ENCODE measurements around the gene SIRT3. TPM values are rescaled to one million over a fixed set of nuclear protein-coding genes. Genes with fewer than 3 reads are reported as not detected.
A peak's percentile ranks its signal among the peaks of the same experiment; 100 is the strongest.

Gene SIRT3
- total RNA-seq, 1 experiment from 2014 or later: 13.8 TPM

DNA sequence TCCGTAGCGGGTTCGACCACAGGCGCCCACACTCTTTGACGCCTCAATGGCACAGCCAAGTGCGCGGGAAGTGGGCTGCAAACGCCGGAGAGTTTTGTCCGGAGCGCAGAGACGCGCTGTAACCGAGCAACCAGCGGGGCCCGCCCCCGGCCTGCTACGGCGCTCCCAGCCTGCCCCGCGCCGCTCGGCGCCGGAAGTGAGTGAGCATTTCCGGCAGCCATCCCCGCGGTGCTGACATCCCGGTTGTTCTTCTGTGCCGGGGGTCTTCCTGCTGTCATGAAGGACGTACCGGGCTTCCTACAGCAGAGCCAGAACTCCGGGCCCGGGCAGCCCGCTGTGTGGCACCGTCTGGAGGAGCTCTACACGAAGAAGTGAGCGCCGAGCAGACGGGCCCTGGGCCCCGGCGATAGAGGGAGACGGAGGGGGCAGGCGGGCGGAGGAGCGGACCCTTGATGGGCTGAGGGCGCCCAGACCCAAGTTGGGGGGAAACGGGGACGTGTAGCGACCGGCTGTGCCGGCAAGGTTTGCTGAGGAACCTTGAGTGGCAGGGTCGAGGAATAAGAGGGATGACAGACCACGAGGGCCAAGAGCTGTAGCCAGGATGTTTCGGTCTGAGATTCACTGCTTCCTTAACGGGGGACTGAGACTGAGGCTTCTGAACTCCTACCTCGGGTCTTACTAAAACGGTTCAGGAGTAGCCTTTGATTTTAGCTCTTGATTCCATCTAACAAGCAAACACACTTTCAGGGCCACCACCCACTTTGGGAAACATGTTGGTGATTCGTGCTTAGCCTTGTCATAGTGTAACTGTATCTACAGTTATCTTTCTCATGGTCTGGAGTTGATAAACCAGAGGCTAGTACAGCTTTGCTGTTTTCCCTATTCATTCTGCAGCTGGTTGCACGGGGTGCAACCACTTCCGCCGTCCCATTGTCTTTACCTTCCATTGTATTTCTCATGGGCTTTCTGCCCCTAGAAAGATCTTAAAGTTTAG, 929 bp upstream of the SIRT3 start, which contains the start of gene PSMD13:
Gene PSMD13 (plus strand): TSS at position 203 of the 994 bp plus-strand sequence. CDS start 74 bp downstream, at position 277.
- ChIA-PET CTCF (no interaction called here), POLR2A (ENCODE audit: unreplicated experiment) (interaction anchor here (0.6 kb wide), 1 partner anchor 131 kb away, joined by 4 read pairs; no protein-coding TSS in a partner anchor)
- Histone ChIP-seq H3K27ac (ENCODE audit: low read length) (peak within 1 kb of the TSS; percentile 93), H3K9me3 (ENCODE audit: low read length) (no peaks in the 10 kb centered on the region), H3K9me2 (replicated peaks; ENCODE audit: low read length) (no peaks in the 10 kb centered on the region), H3K9ac (ENCODE audit: low read length) (peak within 1 kb of the TSS; percentile 99), H3F3A (ENCODE audit: low read length, unreplicated experiment) (no peaks in the 10 kb centered on the region), H3K4me1 (ENCODE audit: insufficient read depth, low read length) (peaks cover 17% of the 10 kb centered on the region), H3K4me3 (ENCODE audit: low read length) (peak within 1 kb of the TSS; percentile 100), H4K20me1 (ENCODE audit: low read length) (0 out of 2 replicates have a peak, but pooled peaks cover 16% of the 10 kb centered on the region), H3K27me3 (ENCODE audit: low read length) (no peaks in the 10 kb centered on the region), H3K4me2 (ENCODE audit: low read length) (peak within 1 kb of the TSS; percentile 100), H3K79me2 (ENCODE audit: low read length) (peaks cover 68% of the 10 kb centered on the region), H3K36me3 (ENCODE audit: low read depth, low read length) (peaks cover 4% of the 10 kb centered on the region; the same call in 1 of the 2 replicates), H2AFZ (ENCODE audit: low read length) (peak within 1 kb of the TSS; percentile 93)
- TSS peak; percentile 62 for BruUV-seq (replicated peaks)
- intact Hi-C loops (cut with micrococcal nuclease): loop anchor here (1.0 kb wide), 1 partner anchor 30 kb away; the partner anchor contains the start of genes BET1L and RIC8A
- DNase-seq: peak; percentile 76
- TF ChIP-seq EZH2 (IDR thresholded peaks at IDR 0.05; ENCODE audit: low read length, unreplicated experiment) (no peak), EZH2phosphoT487 (IDR thresholded peaks at IDR 0.05; ENCODE audit: borderline replicate concordance, low read length) (no peak), CTCF (conservative IDR thresholded peaks at IDR 0.05; ENCODE audit: low read depth, low read length) (no peak)
- ATAC-seq: peak; percentile 89

- peaks cover 17% of the 10 kb centered on the region for H3K4me1 ChIP-seq (ENCODE audit: insufficient read depth, low read length)
- peaks cover 54% of the 10 kb centered on the region for H3K79me2 ChIP-seq (ENCODE audit: low read length)
- peak overlapping the region; percentile 88 for H2AFZ ChIP-seq (ENCODE audit: low read length)
- 0 out of 2 replicates have a peak, but pooled peaks cover 9% of the 10 kb centered on the region for H4K20me1 ChIP-seq (ENCODE audit: low read length)
- ATAC-seq (peak; percentile 4; the same call in 1 of the 2 replicates), DNase-seq (no peak)
- H3K9me2 ChIP-seq (replicated peaks; ENCODE audit: low read length): no peaks in the 10 kb centered on the region
- CTCF ChIA-PET: no interaction called here
- peak overlapping the region; percentile 89 for H3K9ac ChIP-seq (ENCODE audit: low read length)
- intact Hi-C loops (cut with micrococcal nuclease): no loop called here
- H3K27me3 ChIP-seq (ENCODE audit: low read length): no peaks in the 10 kb centered on the region
- TF ChIP-seq EZH2phosphoT487 (IDR thresholded peaks at IDR 0.05; ENCODE audit: borderline replicate concordance, low read length) (no peak), CTCF (conservative IDR thresholded peaks at IDR 0.05; ENCODE audit: low read depth, low read length) (no peak), EZH2 (IDR thresholded peaks at IDR 0.05; ENCODE audit: low read length, unreplicated experiment) (no peak)
- H3K9me3 ChIP-seq (ENCODE audit: low read length): no peaks in the 10 kb centered on the region
- no TSS peak for BruUV-seq (replicated peaks)
- peak overlapping the region; percentile 92 for H3K4me2 ChIP-seq (ENCODE audit: low read length)
- H3K36me3 ChIP-seq (ENCODE audit: low read depth, low read length): no peaks in the 10 kb centered on the region; the same call in 1 of the 2 replicates
- no peak overlapping the region for H3K27ac ChIP-seq (ENCODE audit: low read length)
- H3K4me3 ChIP-seq (ENCODE audit: low read length): peak overlapping the region; percentile 91
- H3F3A ChIP-seq (ENCODE audit: low read length, unreplicated experiment): no peaks in the 10 kb centered on the region
- POLR2A ChIA-PET (ENCODE audit: unreplicated experiment): interaction anchor here (0.7 kb wide), 1 partner anchor 29 kb away, joined by 3 read pairs; no protein-coding TSS in a partner anchor
Measured at GRCh38 chr11:235609-235996, 539 bp downstream of the SIRT3 start.

Measured in PC-3 (cell line).